Tibial nerve (tissue), 4 donors: ENCODE results near the gene NCOR1.

ENCODE experiments used
- EP300 ChIP-seq, 2 donors: sonication (generic); formaldehyde crosslinking; IDR thresholded peaks; one replicate each; pipeline ENCODE4 v1.6.1; 2017; ENCODE audit warnings: antibody characterized with exemption in 2 of 2, mild to moderate bottlenecking in 1 of 2
- POLR2A ChIP-seq, 2 donors: fragments of 450-650 bp; IDR thresholded peaks; one replicate each; pipeline ENCODE4 v1.6.1; 2017; ENCODE audit warnings: antibody characterized with exemption in 2 of 2, mild to moderate bottlenecking in 2 of 2, moderate library complexity in 2 of 2
- TF ChIP-seq, protein P1 (sequence below), 5 experiments: fragments of 200-600 bp in 3 of 5; fragments of 450-650 bp in 2 of 5; sonication (generic) in 3 of 5; IDR thresholded peaks; one replicate each; pipeline ENCODE4 v1.5.1; 2016 to 2019; ENCODE audit warnings: antibody characterized with exemption in 5 of 5, mild to moderate bottlenecking in 3 of 5, moderate library complexity in 2 of 5

DNA sequence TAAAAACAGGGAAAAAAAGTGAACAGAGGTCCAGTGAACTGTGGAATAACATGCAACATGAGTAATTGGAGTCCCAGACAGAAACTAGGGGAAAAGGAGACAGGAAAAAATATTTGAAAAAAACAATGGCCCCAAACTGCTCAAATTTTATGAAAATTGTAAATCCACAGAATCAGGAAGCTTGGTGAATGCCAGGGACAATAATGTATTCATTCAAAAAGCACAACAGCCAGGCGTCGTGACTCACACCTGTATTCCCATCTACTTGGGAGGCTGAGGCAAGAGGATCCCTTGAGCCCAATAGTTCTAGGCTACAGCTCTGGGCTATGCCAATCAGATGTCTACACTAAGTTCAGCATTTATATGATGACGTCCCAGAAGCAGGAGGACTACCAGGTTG, 23.7 kb downstream of the NCOR1 start:
- TF ChIP-seq, protein P1, sequence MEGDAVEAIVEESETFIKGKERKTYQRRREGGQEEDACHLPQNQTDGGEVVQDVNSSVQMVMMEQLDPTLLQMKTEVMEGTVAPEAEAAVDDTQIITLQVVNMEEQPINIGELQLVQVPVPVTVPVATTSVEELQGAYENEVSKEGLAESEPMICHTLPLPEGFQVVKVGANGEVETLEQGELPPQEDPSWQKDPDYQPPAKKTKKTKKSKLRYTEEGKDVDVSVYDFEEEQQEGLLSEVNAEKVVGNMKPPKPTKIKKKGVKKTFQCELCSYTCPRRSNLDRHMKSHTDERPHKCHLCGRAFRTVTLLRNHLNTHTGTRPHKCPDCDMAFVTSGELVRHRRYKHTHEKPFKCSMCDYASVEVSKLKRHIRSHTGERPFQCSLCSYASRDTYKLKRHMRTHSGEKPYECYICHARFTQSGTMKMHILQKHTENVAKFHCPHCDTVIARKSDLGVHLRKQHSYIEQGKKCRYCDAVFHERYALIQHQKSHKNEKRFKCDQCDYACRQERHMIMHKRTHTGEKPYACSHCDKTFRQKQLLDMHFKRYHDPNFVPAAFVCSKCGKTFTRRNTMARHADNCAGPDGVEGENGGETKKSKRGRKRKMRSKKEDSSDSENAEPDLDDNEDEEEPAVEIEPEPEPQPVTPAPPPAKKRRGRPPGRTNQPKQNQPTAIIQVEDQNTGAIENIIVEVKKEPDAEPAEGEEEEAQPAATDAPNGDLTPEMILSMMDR (IDR thresholded peaks at IDR 0.05): no peak
- no peak for TF ChIP-seq POLR2A (IDR thresholded peaks at IDR 0.05)
- TF ChIP-seq EP300 (IDR thresholded peaks at IDR 0.05): no peak
